Calu3 (cell line): Measurements from ENCODE around the gene ASB7. TPM values are rescaled to one million over a fixed set of nuclear protein-coding genes. Genes with fewer than 3 reads are reported as not detected.

ENCODE experiments used
- BruUV-seq: library from RNA; stranded (reverse); fragments of 400-500 nt; replicated peaks from 2 replicates; lab custom pipeline; 2021; lab: Mats Ljungman, UMichigan
- CTCF ChIA-PET: fragments of 300-600 bp; sonication (Branson Sonifier 250); formaldehyde crosslinking; loops from one replicate; lab custom pipeline; 2022; ENCODE audit warnings: antibody characterized with exemption; lab: Charles Lee
- DNase-seq: peaks from one replicate; pipeline ENCODE4 v3.0.0; 2022
- H3K27ac Mint-ChIP-seq: one replicate; pipeline ENCODE4 v1.8.0; 2022; ENCODE audit warnings: mixed read lengths; ENCODE audit not compliant: unreplicated experiment
- H3K27me3 Mint-ChIP-seq: one replicate; pipeline ENCODE4 v1.8.0; 2022; ENCODE audit warnings: mixed read lengths; ENCODE audit not compliant: unreplicated experiment
- H3K36me3 Mint-ChIP-seq: one replicate; pipeline ENCODE4 v1.8.0; 2022; ENCODE audit warnings: mild to moderate bottlenecking, moderate library complexity, mixed read lengths; ENCODE audit not compliant: insufficient read depth, unreplicated experiment
- H3K4me1 Mint-ChIP-seq: one replicate; pipeline ENCODE4 v1.8.0; 2022; ENCODE audit warnings: mild to moderate bottlenecking, low read depth, mixed read lengths; ENCODE audit not compliant: unreplicated experiment
- H3K4me3 Mint-ChIP-seq: one replicate; pipeline ENCODE4 v1.8.0; 2022; ENCODE audit warnings: mild to moderate bottlenecking, low read depth, moderate library complexity, mixed read lengths; ENCODE audit not compliant: unreplicated experiment
- H3K9me3 Mint-ChIP-seq: one replicate; pipeline ENCODE4 v1.8.0; 2022; ENCODE audit warnings: low read depth, mixed read lengths; ENCODE audit not compliant: unreplicated experiment
- CTCF ChIP-seq: fragments of 200-600 bp; IDR thresholded peaks from one replicate; pipeline ENCODE4 v1.8.0; 2022; ENCODE audit warnings: antibody characterized with exemption; ENCODE audit not compliant: unreplicated experiment
- intact Hi-C: fragments of 100-400 bp; cut with micrococcal nuclease; formaldehyde crosslinking; loops from one replicate; pipeline ENCODE4 v1.10.0; 2022; ENCODE audit not compliant: unreplicated experiment
- total RNA-seq: library from RNA; stranded (reverse); gene quantifications from 2 replicates; pipeline ENCODE4 v1.2.3, GENCODE V29; 2022

ASB7 gene
- total RNA-seq, 1 experiment from 2014 or later: 19.4 TPM

DNA sequence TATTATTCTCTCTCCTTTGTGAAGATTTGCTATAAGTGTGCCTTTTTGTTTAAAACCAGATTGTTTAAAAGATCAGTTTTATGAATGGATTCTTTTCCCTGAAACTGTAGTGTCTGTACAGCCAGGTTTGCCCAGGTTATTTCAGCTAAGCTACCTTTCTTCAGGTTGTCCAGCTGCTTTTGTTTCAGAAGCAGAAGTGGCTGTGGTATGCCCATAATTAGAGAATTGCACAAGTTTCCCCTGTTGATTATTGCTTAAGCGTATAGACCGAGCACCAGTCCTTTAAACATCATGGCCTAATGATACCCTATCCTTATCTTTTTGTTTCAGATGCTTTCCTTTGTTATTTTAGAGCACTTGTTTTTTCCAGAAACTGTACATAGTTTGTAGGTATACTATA, 10.2 kb downstream of the ASB7 start:
- H3K9me3 Mint-ChIP-seq: no peaks in the 10 kb centered on the region
- DNase-seq: no peak
- no peak for TF ChIP-seq CTCF
- no peaks in the 10 kb centered on the region for H3K27me3 Mint-ChIP-seq
- BruUV-seq: no TSS peak
- H3K36me3 Mint-ChIP-seq: peaks cover 46% of the 10 kb centered on the region
- intact Hi-C loops: no loop called here
- CTCF ChIA-PET: no interaction called here
- no peaks in the 10 kb centered on the region for H3K4me1 Mint-ChIP-seq
- H3K27ac Mint-ChIP-seq: no peak overlapping the region
- no peak overlapping the region for H3K4me3 Mint-ChIP-seq

GRCh38 chr15:100613208-100613607, 10.8 kb downstream of the ASB7 start:
- Mint-ChIP-seq H3K36me3 (peaks cover 40% of the 10 kb centered on the region), H3K27me3 (no peaks in the 10 kb centered on the region), H3K9me3 (no peaks in the 10 kb centered on the region), H3K4me3 (no peak overlapping the region), H3K27ac (no peak overlapping the region), H3K4me1 (no peaks in the 10 kb centered on the region)
- intact Hi-C loops: no loop called here
- DNase-seq: no peak
- no peak for TF ChIP-seq CTCF
- BruUV-seq: no TSS peak
- CTCF ChIA-PET: no interaction called here

- Mint-ChIP-seq H3K36me3 (peaks cover 35% of the 10 kb centered on the region), H3K27me3 (no peaks in the 10 kb centered on the region), H3K9me3 (no peaks in the 10 kb centered on the region), H3K27ac (no peak overlapping the region), H3K4me1 (no peaks in the 10 kb centered on the region), H3K4me3 (no peak overlapping the region)
- CTCF ChIA-PET: interaction anchor here (0.6 kb wide), 1 partner anchor 863 kb away, joined by 4 read pairs; no protein-coding TSS in a partner anchor
- no peak for DNase-seq
- no TSS peak for BruUV-seq
- intact Hi-C loops: no loop called here
- no peak for TF ChIP-seq CTCF
These were observed 11.9 kb downstream of the ASB7 start for GRCh38 chr15:100614336-100614735.

- Mint-ChIP-seq H3K27me3 (no peaks in the 10 kb centered on the region), H3K9me3 (no peaks in the 10 kb centered on the region), H3K4me3 (no peak overlapping the region), H3K4me1 (no peaks in the 10 kb centered on the region), H3K36me3 (peaks cover 30% of the 10 kb centered on the region), H3K27ac (no peak overlapping the region)
- no peak for DNase-seq
- no peak for TF ChIP-seq CTCF
- intact Hi-C loops: no loop called here
- no TSS peak for BruUV-seq
- CTCF ChIA-PET: interaction anchor here (0.6 kb wide), 1 partner anchor 864 kb away, joined by 4 read pairs; no protein-coding TSS in a partner anchor
These were observed 12.5 kb downstream of the ASB7 start for GRCh38 chr15:100614918-100615317.
